NCI-H128 (cell line): ENCODE data around the gene FHIP1A.

ENCODE experiments used
- DNase-seq: peaks from one replicate; lab custom pipeline; 2025; ENCODE audit not compliant: unreplicated experiment; lab: John Stamatoyannopoulos, UW

The FHIP1A gene

DNA sequence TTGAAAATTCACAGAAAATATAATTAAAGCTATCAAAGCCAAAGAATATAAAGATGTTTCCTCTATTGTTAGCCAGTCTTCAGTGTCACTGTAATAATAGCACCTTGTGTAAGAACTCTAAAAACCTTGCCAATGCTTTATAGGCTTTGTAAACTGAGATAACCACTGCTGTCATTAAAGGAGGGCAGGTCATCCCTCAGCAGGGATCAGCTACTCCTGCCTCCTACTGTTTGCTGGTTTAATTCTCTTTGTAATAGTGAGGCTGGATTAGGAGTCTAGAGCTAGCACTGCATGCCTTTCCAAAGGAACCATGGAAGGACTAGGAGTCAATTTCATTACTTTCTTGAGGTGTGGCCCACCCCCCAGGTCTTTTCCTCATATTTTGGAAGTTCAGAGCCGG is 46.2 kb downstream of the FHIP1A start:
- DNase-seq, result no peak

DNA sequence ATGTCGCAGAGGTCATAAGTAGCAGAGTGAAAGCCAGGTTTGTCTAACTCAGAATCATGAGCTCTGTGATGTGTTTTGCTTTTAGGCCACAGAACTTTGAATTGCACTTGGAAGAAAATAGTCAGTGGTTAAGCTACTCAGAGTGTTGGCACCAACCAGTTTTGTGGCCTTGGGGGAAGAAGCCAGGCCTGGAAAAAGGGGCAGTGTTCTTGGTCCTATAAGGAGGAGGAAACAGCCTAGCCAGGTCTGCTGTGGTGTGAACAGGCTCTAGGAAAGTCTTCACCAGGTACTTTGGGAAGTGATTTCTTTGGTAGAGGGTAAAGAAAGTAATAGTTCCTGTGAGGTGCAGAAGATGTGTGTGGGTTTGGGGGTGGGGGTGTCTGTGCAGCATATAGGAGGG is 49.2 kb downstream of the FHIP1A start:
- no peak for DNase-seq
